Measurements from ENCODE around the gene TNNI3K.

Gene TNNI3K

GRCh38 chr1:74271503-74271902 lies 36.3 kb downstream of the TNNI3K start:
- no peaks in the 10 kb centered on the region for H3K9me2 ChIP-seq (ENCODE audit: low read depth, low read length)
- no peak overlapping the region for H3K4me2 ChIP-seq (ENCODE audit: low read length)
- H3K27ac ChIP-seq (ENCODE audit: low read depth, low read length, poor library complexity, severe bottlenecking), result no peak overlapping the region
- TF ChIP-seq CTCF (IDR thresholded peaks at IDR 0.05; ENCODE audit: low read length) (no peak), EZH2 (IDR thresholded peaks at IDR 0.05; ENCODE audit: borderline replicate concordance, low read length) (no peak)
- no peak overlapping the region for H3K9ac ChIP-seq (ENCODE audit: low read length)
- no peaks in the 10 kb centered on the region for H3F3A ChIP-seq (ENCODE audit: insufficient read depth, low read length)
- no peaks in the 10 kb centered on the region for H3K4me1 ChIP-seq (ENCODE audit: insufficient read depth, low read length, severe bottlenecking)
- H3K36me3 ChIP-seq (ENCODE audit: insufficient read depth, low read length), result no peaks in the 10 kb centered on the region
- no peaks in the 10 kb centered on the region for H4K20me1 ChIP-seq (ENCODE audit: insufficient read depth, low read length)
- no peaks in the 10 kb centered on the region for H3K27me3 ChIP-seq (ENCODE audit: insufficient read depth, low read length)
- H3K79me2 ChIP-seq (ENCODE audit: insufficient read depth, low read length), result no peaks in the 10 kb centered on the region
- H3K9me3 ChIP-seq (ENCODE audit: low read length), result no peaks in the 10 kb centered on the region
- no peak overlapping the region for H3K4me3 ChIP-seq (ENCODE audit: low read depth, low read length, poor library complexity, severe bottlenecking)
- no peak overlapping the region for H2AFZ ChIP-seq (ENCODE audit: low read length)

- no peak overlapping the region for H3K9ac ChIP-seq (ENCODE audit: low read length)
- no peak overlapping the region for H2AFZ ChIP-seq (ENCODE audit: low read length)
- no peaks in the 10 kb centered on the region for H3K27me3 ChIP-seq (ENCODE audit: insufficient read depth, low read length)
- no peaks in the 10 kb centered on the region for H3F3A ChIP-seq (ENCODE audit: insufficient read depth, low read length)
- no peaks in the 10 kb centered on the region for H3K79me2 ChIP-seq (ENCODE audit: insufficient read depth, low read length)
- no peaks in the 10 kb centered on the region for H3K4me1 ChIP-seq (ENCODE audit: insufficient read depth, low read length, severe bottlenecking)
- no peaks in the 10 kb centered on the region for H3K36me3 ChIP-seq (ENCODE audit: insufficient read depth, low read length)
- no peaks in the 10 kb centered on the region for H4K20me1 ChIP-seq (ENCODE audit: insufficient read depth, low read length)
- H3K4me3 ChIP-seq (ENCODE audit: low read depth, low read length, poor library complexity, severe bottlenecking), result no peak overlapping the region
- no peaks in the 10 kb centered on the region for H3K9me3 ChIP-seq (ENCODE audit: low read length)
- TF ChIP-seq EZH2 (IDR thresholded peaks at IDR 0.05; ENCODE audit: borderline replicate concordance, low read length) (no peak), CTCF (IDR thresholded peaks at IDR 0.05; ENCODE audit: low read length) (no peak)
- no peaks in the 10 kb centered on the region for H3K9me2 ChIP-seq (ENCODE audit: low read depth, low read length)
- no peak overlapping the region for H3K4me2 ChIP-seq (ENCODE audit: low read length)
- H3K27ac ChIP-seq (ENCODE audit: low read depth, low read length, poor library complexity, severe bottlenecking), result no peak overlapping the region
Measured at GRCh38 chr1:74280642-74281396, 45.6 kb downstream of the TNNI3K start.

GRCh38 chr1:74286414-74286813 lies 51.2 kb downstream of the TNNI3K start:
- no peaks in the 10 kb centered on the region for H3K9me3 ChIP-seq (ENCODE audit: low read length)
- no peak overlapping the region for H2AFZ ChIP-seq (ENCODE audit: low read length)
- H3F3A ChIP-seq (ENCODE audit: insufficient read depth, low read length), result no peaks in the 10 kb centered on the region
- H3K4me1 ChIP-seq (ENCODE audit: insufficient read depth, low read length, severe bottlenecking), result no peaks in the 10 kb centered on the region
- TF ChIP-seq CTCF (IDR thresholded peaks at IDR 0.05; ENCODE audit: low read length) (no peak), EZH2 (IDR thresholded peaks at IDR 0.05; ENCODE audit: borderline replicate concordance, low read length) (no peak)
- H3K36me3 ChIP-seq (ENCODE audit: insufficient read depth, low read length), result no peaks in the 10 kb centered on the region
- no peak overlapping the region for H3K4me3 ChIP-seq (ENCODE audit: low read depth, low read length, poor library complexity, severe bottlenecking)
- H4K20me1 ChIP-seq (ENCODE audit: insufficient read depth, low read length), result no peaks in the 10 kb centered on the region
- H3K79me2 ChIP-seq (ENCODE audit: insufficient read depth, low read length), result no peaks in the 10 kb centered on the region
- no peaks in the 10 kb centered on the region for H3K27me3 ChIP-seq (ENCODE audit: insufficient read depth, low read length)
- H3K27ac ChIP-seq (ENCODE audit: low read depth, low read length, poor library complexity, severe bottlenecking), result no peak overlapping the region
- no peaks in the 10 kb centered on the region for H3K9me2 ChIP-seq (ENCODE audit: low read depth, low read length)
- no peak overlapping the region for H3K4me2 ChIP-seq (ENCODE audit: low read length)
- H3K9ac ChIP-seq (ENCODE audit: low read length), result no peak overlapping the region

All from OCI-LY1 (cell line).